PC-3 (cell line): ENCODE measurements around the gene INPP5D.

Source experiments
- EZH2phosphoT487 ChIP-seq: fragments of 300-600 bp; sonication (generic); IDR thresholded peaks from 2 replicates; pipeline ENCODE4 v1.6.1; 2018; ENCODE audit warnings: mild to moderate bottlenecking, antibody characterized with exemption, low read length, borderline replicate concordance
- TF ChIP-seq, protein P1 (sequence below): fragments of 300-600 bp; sonication (generic); conservative IDR thresholded peaks from 2 replicates; pipeline ENCODE4 v1.5.1; 2017; ENCODE audit warnings: antibody characterized with exemption, low read depth, mild to moderate bottlenecking, low read length

- TF ChIP-seq, protein P1, sequence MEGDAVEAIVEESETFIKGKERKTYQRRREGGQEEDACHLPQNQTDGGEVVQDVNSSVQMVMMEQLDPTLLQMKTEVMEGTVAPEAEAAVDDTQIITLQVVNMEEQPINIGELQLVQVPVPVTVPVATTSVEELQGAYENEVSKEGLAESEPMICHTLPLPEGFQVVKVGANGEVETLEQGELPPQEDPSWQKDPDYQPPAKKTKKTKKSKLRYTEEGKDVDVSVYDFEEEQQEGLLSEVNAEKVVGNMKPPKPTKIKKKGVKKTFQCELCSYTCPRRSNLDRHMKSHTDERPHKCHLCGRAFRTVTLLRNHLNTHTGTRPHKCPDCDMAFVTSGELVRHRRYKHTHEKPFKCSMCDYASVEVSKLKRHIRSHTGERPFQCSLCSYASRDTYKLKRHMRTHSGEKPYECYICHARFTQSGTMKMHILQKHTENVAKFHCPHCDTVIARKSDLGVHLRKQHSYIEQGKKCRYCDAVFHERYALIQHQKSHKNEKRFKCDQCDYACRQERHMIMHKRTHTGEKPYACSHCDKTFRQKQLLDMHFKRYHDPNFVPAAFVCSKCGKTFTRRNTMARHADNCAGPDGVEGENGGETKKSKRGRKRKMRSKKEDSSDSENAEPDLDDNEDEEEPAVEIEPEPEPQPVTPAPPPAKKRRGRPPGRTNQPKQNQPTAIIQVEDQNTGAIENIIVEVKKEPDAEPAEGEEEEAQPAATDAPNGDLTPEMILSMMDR: no peak
- TF ChIP-seq EZH2phosphoT487: no peak
These were observed 4.8 kb upstream of the INPP5D start for GRCh38 chr2:233055362-233055761.
